CD4-positive, alpha-beta T cell treated with Interleukin-4 for 4 hours (primary cell): ENCODE data around the gene TFR2.

Experiments
- DNase-seq: peaks from one replicate; pipeline ENCODE4 v3.0.0-alpha.2; 2020

TFR2 gene

GRCh38 chr7:100570954-100571828, 70.2 kb downstream of the TFR2 start:
- DNase-seq = no peak
